ENCODE results near the gene ZMYND10.

The ZMYND10 gene

GRCh38 chr3:50297896-50298725 is 47.4 kb downstream of the ZMYND10 start:
- TF ChIP-seq CTCF (IDR thresholded peaks at IDR 0.05), result peak in 1 of 2 experiments; percentile 5
- peak overlapping the region; percentile 90 to 93 for H3K27ac ChIP-seq
- intact Hi-C loops (cut with DNase I; ENCODE audit: low total_unique reads), result no loop called here
- H3K9me3 ChIP-seq, result no peaks in the 10 kb centered on the region
- DNase-seq, result no peak
- H3K36me3 ChIP-seq, result peaks cover 0 to 9% (median 0%) of the 10 kb centered on the region in 3 donors
- peak overlapping the region; percentile 61 to 86 for H3K4me3 ChIP-seq
- peaks cover 8 to 40% (median 33%) of the 10 kb centered on the region in 4 donors for H3K4me1 ChIP-seq
- no peaks in the 10 kb centered on the region for H3K27me3 ChIP-seq

- Histone ChIP-seq H3K4me3 (no peak overlapping the region), H3K27ac (peak overlapping the region in 1 of 2 donors; percentile 93)
- DNase-seq, result no peak
Measured at GRCh38 chr3:50297384-50297775, 48.2 kb downstream of the ZMYND10 start.

GRCh38 chr3:50296721-50297383 is 48.7 kb downstream of the ZMYND10 start:
- DNase-seq, result no peak
- peaks cover 0 to 9% (median 0%) of the 10 kb centered on the region in 3 donors for H3K36me3 ChIP-seq
- intact Hi-C loops (cut with DNase I; ENCODE audit: low total_unique reads), result no loop called here
- peaks cover 8 to 42% (median 39%) of the 10 kb centered on the region in 4 donors for H3K4me1 ChIP-seq
- H3K27ac ChIP-seq, result no peak overlapping the region
- H3K4me3 ChIP-seq, result no peak overlapping the region
- H3K9me3 ChIP-seq, result no peaks in the 10 kb centered on the region
- TF ChIP-seq CTCF (IDR thresholded peaks at IDR 0.05), result no peak
- no peaks in the 10 kb centered on the region for H3K27me3 ChIP-seq

More at GRCh38 chr3:50297384-50297775, 48.2 kb downstream of the ZMYND10 start:
- Histone ChIP-seq H3K4me1 (peaks cover 8 to 42% (median 39%) of the 10 kb centered on the region in 4 donors), H3K36me3 (peaks cover 0 to 9% (median 0%) of the 10 kb centered on the region in 3 donors), H3K27me3 (no peaks in the 10 kb centered on the region), H3K9me3 (no peaks in the 10 kb centered on the region)
- no peak for TF ChIP-seq CTCF (IDR thresholded peaks at IDR 0.05)
- intact Hi-C loops (cut with DNase I; ENCODE audit: low total_unique reads), result no loop called here

- DNase-seq, result no peak
- Histone ChIP-seq H3K4me1 (peaks cover 8 to 47% (median 45%) of the 10 kb centered on the region in 4 donors), H3K36me3 (peaks cover 0 to 9% (median 0%) of the 10 kb centered on the region in 3 donors), H3K27ac (no peak overlapping the region), H3K9me3 (no peaks in the 10 kb centered on the region), H3K27me3 (no peaks in the 10 kb centered on the region), H3K4me3 (no peak overlapping the region)
- intact Hi-C loops (cut with DNase I; ENCODE audit: low total_unique reads), result no loop called here
- TF ChIP-seq CTCF (IDR thresholded peaks at IDR 0.05), result no peak
Measured at GRCh38 chr3:50295553-50296431, 49.7 kb downstream of the ZMYND10 start.
